GM12865 (cell line): ENCODE data around the gene PPFIA1.

Source experiments
- DNase-seq: peaks from one replicate; pipeline ENCODE4 v3.0.0; 2010; ENCODE audit warnings: low read depth
- H3K4me3 ChIP-seq: 2 replicates; pipeline ENCODE4 v1.5.1; 2011; ENCODE audit warnings: mild to moderate bottlenecking, low read depth, low read length, control low read depth
- TF ChIP-seq, protein P1 (sequence below): IDR thresholded peaks from 2 replicates; pipeline ENCODE4 v1.5.1; 2011; ENCODE audit warnings: low read length, control low read depth, low read depth, inconsistent platforms; ENCODE audit not compliant: insufficient read depth; ENCODE audit errors: missing control alignments

Gene PPFIA1

DNA sequence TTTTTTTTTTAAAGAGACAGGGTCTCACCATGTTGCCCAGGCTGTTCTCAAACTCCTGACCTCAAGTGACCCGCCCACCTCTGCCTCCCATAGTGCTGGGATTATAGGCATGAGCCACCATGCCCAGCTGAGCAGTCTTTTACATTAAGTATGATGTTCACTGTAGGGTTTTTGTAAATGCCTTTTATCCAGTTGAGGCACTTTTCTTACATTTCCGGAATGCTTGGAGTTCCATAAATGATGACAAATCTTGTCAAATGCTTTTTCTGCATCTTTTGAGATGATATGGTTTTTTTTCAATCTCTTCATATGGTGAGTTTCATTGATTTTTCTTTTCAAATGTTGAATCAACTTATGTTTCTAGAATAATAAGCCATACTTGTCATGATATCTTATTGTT lies 98.5 kb downstream of the PPFIA1 start:
- no peak for DNase-seq
- TF ChIP-seq, protein P1, sequence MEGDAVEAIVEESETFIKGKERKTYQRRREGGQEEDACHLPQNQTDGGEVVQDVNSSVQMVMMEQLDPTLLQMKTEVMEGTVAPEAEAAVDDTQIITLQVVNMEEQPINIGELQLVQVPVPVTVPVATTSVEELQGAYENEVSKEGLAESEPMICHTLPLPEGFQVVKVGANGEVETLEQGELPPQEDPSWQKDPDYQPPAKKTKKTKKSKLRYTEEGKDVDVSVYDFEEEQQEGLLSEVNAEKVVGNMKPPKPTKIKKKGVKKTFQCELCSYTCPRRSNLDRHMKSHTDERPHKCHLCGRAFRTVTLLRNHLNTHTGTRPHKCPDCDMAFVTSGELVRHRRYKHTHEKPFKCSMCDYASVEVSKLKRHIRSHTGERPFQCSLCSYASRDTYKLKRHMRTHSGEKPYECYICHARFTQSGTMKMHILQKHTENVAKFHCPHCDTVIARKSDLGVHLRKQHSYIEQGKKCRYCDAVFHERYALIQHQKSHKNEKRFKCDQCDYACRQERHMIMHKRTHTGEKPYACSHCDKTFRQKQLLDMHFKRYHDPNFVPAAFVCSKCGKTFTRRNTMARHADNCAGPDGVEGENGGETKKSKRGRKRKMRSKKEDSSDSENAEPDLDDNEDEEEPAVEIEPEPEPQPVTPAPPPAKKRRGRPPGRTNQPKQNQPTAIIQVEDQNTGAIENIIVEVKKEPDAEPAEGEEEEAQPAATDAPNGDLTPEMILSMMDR = no peak
- H3K4me3 ChIP-seq = no peak overlapping the region

DNA sequence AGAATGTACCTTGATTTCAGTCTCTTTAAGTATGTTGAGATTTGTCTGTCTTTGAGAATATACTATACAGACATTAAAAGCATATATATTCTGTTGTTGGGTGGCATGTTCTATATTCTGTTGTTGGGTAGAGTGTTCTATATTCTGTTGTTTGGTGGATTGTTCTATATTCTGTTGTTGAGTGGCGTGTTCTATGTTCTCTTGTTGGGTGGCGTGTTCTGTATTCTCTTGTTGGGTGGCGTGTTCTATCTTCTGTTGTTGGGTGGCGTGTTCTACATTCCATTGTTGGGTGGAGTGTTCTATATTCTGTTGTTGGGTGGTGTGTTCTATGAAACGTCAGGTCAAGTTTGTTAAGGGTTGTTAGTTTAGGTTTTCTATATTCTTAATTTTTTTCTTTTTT lies 100.8 kb downstream of the PPFIA1 start:
- H3K4me3 ChIP-seq = no peak overlapping the region
- no peak for DNase-seq
- TF ChIP-seq, protein P1 = no peak

DNA sequence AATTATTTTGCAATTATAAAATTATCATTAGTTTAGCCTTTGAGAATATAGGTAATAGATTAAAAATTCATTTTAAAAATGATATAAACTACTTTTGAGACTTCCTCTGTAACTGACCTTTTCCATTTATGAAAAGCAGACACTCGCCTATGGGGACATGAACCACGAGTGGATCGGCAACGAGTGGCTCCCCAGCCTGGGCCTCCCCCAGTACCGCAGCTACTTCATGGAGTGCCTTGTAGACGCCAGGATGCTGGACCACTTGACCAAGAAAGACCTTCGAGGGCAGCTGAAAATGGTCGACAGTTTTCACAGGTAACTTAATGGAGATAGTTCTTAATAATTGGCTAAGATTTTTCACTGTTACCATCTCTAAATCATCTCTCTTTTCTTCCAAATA lies 101.6 kb downstream of the PPFIA1 start:
- H3K4me3 ChIP-seq = no peak overlapping the region
- DNase-seq = no peak
- TF ChIP-seq, protein P1 = no peak

DNA sequence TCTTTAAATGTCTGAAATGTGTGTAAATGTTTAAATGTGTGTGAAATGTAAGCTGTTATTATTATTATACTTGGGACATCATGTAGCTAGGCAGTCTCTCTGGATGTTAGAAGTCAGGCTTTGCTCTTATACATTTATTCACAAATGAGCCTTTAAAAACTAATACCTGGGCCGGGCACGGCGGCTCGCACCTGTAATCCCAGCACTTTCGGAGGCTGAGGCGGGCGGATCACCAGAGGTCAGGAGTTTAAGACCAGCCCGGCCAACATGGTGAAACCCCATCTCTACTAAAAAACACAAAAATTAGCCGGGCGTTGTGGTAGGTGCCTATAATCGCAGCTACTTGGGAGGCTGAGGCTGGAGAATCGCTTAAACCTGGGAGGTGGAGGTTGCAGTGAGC lies 106.1 kb downstream of the PPFIA1 start:
- TF ChIP-seq, protein P1 = no peak
- H3K4me3 ChIP-seq = no peak overlapping the region
- DNase-seq = no peak

DNA sequence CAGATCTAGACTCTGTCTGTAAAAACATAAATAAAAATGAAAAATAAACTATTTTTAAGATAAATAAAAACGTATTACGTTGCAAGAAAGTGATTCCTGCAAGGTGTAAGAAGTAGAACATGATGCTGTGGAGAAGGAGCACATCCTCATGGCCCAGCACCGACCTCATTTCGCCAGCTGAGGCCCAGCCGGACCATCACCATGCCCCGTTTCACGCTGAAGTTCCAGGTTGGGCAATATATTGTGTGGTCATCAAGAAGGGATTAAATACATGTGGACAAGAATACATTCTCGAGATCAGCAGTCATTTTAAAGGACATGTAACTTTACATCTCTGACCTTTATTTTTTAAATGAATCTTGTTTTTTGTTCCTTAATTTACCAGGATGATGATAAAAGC lies 107.2 kb downstream of the PPFIA1 start:
- no peak for DNase-seq
- TF ChIP-seq, protein P1 = no peak
- H3K4me3 ChIP-seq = no peak overlapping the region

DNA sequence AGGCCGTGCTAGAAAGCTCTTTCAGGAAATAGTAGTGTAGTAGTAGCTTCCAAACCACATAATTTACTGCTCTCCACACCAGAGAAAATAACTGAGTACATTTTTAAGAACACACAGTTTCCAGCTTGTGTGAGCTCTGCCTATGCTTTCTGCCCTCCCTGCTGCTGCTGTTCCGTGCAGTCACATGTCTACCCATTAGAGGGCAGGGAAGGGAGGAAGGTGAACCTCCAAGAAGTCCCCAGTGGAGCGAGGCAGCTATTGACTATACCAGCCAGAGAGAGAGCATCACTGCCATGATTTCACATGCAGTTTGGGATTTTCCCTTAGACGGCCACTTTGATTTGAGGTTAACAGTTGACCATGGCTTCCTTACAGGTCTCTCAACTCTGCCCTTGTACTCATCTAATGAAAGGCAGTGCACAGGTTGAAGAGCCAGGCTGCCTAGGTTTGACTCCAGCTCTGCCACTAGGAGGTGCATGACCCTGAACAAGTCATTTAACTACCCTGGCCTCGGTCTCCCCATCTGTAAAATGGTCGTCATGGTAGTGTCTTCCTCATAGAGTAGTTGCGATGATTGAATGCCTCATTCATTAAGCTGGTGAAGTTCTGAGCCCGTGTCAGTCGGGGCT lies 108.1 kb downstream of the PPFIA1 start:
- TF ChIP-seq, protein P1 = peak; percentile 7
- H3K4me3 ChIP-seq = no peak overlapping the region
- peak; percentile 15 for DNase-seq

DNA sequence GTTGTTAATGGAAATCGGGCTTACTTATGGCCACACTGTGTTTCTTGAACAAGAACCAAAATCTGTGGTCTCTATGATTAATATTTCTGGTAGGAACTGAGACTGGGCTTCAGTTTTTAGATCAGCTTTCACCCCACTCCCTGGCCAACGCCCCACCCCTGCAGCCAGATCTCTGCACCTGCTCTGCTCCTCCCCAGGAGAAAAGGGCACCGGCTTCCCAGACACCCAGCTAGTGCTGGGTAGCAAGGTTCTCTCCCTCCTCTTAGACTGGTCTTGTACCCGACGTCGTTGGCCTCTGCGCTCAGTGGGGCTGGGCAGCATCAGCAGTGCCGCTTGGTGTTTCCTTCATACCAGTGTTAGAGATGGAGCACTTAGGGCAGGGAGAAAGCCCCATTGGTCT lies 110.9 kb downstream of the PPFIA1 start:
- H3K4me3 ChIP-seq = no peak overlapping the region
- DNase-seq = no peak
- TF ChIP-seq, protein P1 = no peak
